ENCODE data around the gene DMBX1. TPM values are rescaled to one million over a fixed set of nuclear protein-coding genes. Genes with fewer than 3 reads are reported as not detected.

DMBX1 gene
- polyA plus RNA-seq, 10 donors: 0.11 TPM; not detected in 9

DNA sequence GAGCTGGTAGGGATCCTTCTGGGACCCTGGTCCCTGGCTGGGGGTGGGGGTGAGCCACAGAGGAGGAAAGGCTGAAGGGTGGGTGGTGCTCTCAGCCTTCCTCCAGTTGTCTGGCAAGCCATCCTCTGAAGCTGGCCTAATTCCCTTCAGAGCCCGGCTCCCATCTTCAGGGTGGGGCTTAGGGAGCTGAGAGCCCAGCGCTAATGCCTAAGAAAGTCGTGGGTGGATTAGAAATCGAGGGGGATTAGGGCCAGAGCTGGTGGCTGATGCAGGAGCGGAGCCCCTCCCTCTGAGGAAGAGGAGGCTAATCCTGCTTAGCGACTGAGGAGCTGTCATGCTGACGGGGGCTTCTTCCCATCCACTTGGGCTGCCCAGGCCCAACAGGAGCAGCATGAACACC, 30.8 kb upstream of the DMBX1 start:
- DNase-seq: no peak

DNA sequence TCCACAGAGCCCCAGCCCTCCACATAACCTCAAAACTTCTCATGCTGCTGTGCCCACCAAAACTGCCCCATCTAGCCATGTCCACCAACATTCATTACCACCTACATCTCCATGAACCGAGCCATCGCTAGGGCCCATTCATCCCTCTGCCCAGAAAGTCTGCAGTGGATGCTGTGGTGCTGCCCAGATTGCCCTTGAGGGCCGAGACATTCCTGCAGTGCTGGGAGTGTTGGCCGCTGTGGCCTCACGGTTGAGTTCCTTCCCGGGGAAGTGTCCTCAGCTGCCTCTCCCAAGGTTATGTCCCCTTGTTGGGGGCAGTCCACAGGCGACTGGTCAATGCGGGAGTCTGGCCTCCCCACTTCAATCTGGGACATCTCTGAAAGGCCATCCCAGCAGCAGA, 30.3 kb upstream of the DMBX1 start:
- no peak for DNase-seq

DNA sequence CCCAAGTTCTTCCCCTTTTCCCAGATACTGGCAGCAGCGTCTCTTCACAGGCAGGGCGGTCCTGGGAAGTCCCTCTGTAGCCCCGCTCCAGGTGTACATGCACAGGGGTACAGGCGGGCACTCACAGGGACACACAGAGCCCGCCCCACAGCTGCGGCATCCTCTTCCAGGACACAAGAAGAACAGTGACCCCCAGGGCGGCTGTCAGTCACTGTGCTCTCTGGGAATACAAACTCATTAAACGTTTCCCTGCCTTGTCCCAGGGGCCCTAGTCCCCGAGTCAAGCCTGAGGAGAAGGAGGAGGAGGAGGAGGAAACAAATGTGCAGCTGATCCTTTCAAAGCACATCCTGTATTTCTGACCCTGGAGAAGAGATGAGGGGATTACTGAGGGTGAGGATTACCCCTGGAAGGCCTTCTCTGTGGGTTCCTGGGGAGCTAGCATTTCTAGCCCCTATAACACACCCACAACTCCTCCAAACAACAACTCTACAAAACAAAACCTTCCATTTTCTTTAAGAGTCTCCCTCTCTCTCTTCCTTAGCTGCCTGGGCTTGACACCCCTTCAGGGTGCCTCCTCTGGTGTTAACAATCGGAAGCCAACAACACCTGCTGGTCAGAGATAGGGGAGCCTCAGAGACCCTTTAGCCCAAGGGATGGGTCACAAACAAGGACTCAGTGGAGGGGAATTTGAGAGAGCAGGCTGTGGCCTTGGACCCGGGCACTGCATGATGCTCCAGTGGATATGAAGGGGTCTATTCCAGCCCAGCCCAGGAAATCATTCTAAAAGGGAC, 28.4 kb upstream of the DMBX1 start:
- no peak for DNase-seq

DNA sequence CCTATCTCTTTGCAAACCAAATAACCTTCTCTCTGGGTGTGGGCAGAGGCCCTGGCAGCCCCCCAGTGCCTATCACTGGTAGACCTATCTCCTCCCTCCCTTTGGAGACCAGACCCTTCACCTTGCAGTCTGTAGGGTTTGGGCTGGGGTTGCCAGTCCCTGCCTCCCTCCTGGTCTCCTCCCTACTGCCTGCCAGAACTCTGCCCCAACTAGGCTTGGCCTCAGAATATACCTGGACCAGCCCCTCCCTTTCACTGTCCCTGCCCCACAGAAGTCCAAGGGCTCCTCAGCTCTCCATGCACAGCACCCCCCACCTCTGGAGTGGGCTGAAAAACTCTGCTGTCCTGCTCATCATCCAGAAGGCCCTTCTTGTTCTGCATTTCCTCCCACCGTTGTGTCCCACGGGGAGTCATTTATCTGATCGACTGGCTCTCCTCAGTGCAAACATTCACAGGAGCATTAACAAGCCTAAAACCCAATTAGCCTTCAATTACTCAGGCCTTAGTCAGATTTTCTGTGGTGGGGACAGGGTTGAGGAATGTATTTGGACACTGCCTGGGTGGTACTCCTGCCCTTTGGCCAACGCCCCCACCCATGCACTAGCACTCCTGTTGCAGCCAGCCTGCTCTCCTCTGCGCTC, 27.7 kb upstream of the DMBX1 start:
- DNase-seq: no peak

DNA sequence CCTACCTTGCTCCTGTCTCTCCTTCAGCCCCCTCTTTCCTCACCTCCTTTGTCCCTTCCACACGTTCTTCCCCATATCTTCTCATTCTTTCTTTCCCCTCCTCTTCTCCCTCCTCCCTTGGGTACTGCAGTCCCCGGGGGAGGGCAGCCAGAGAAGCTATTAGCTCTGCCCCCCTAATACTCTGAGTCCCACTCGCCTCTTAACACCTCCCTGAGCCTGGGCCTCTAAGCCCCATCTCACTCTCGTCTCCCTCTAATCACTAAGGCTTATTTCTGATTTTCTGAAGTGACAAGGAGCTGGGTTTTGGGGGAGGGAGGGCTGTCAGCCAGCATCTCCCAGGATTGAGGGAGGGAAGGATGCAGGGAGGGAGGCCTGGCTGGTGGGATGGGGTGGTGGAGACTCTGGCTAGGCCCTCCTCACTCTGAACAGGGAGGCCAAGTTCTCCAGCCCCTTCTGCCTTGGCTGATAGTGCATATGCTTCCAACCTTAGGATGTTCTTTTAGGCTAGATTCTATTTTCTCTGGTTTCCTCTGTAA, 25.6 kb upstream of the DMBX1 start:
- DNase-seq: no peak

DNA sequence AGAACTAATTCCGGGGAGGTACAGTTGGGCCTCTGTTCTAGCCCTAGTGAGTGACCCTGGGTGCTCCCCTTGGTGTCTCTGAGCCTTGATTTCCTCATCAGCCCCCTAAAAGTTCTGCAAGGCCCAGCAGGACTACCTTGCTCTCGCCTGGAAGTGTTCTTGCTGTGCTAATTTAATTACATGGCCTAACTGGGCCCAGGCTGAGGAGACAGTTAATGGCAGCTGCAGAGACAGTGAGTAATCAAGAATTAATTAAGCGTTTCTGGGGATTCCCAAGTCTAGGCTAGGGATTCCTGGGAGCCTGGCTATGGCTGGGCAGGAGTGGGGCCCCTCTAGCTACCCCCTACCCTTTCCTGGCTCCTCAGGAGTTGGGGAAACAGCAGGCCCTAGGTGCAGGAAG, 24.7 kb upstream of the DMBX1 start:
- no peak for DNase-seq

DNA sequence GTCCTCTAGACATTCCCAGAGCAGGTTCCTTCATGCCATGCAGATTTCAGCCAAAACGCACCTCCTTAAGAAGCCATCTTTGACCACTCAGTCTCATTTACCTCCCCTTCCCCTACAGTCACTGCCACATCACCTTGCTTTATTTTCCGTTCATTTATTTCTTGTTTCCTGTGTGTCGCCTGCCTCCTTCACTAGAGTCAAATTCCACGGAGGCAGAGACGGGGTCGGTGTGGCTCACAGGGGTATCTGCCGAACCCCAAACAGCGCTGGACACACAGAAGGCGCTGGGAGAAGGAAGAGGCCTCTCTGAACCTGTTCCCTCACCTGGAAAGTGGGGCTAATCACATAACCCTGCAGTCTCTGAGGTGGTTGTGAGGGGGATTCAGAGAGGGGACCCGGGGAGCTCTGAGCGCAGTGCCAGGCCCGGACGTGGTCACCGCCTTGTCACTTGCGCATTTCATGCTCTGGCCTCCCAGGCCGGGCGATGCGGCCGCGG, 23.6 kb upstream of the DMBX1 start:
- no peak for DNase-seq

DNA sequence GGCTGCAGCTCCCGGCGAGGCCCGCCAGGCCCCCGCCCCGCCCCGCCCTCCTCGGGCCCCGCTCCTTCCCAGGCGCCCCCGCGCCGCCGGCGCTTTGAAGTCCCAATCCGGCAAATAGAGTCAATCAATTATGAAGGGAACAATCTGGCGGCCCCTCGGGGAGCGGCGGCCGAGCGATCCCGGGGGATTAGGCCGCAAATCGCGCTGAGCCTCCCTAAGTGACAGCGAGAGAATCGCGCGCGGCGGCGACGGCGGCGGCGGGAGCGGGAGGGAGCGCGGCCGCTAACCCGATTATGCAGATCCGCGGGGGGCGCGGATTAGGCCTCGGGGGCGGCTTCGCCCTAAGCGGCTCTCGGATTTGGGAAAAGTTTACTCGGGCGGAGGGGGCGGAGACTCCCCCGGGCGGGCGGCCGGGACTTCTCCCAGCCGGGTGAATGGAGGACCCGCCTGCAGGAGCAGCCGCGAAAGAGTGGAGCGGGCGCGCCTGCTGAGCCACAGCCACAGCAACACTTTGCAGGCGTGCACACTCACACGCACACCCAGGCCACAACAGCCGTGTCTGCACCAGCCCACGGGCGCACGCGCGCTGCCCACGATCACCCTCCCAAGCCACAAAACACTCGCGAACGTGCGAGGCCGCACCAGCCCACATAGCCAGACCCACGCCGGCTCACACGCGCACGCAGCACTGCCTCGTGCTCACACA, 23.0 kb upstream of the DMBX1 start:
- peak in 1 of 3 donors; percentile 56 for DNase-seq

DNA sequence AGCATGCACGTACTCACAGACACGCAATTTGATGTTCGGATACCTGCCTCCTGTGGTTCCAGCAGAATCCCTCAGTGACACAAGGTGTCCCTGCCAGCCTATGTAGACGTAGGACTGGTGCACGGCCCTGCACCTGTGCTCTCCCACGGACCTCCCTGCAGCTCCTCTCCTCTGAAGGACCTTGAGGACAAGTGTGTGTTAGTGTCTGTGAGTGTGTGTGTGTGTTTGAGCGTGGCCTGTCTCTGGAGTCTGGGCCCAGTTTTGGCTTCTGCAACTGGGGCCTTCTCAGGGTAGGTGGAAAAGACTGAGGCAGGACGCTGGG, 22.5 kb upstream of the DMBX1 start:
- DNase-seq: no peak

DNA sequence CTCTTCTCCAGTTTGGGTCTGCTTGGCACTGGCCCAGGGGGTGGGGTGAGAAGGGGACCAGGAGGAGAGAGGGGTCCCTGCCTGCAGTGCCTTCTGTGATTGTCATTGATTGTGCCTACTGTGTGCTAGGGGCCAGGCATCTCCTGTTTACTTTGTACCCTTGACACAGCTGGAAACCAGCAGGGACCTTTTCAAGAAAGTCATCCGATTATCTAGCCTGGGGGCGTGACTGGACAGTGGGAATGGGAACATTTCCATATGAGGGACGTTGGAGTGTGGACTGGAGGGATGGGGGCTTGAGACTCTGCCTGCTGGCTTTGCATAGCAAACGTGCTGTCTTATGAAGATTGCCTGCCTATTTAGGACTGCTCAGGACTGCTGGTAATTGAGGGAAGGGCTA, 19.8 kb upstream of the DMBX1 start:
- no peak for DNase-seq

DNA sequence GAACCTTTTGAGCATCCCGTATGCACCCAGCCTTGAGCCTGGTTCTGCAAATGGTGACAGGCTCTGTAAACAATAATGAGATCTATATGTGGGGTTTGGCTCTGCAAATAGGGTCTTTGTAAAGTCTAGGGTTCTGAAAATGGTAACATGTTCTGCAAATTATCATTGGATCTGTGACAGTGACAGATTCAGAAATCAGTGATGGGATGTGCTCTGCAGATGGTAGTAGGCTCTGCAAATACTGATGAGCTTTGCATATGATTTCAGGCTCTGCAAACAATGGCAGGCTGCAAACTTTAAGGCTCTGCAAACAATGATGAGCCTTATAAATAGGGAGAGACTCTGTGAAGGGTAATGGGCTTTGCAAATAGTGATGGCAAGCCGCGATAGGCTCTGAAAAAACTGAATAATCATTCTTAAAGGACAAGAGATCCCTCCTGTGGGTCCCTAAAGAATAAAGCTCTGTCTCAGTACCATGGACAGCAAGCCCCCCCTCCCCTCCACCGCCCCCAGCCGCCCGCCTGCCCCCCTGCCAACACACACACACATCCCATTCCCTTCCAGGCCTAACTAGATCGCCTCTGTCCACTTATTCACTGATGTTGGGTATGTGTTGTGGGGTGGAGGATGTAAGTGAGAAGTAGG, 17.7 kb upstream of the DMBX1 start:
- no peak for DNase-seq

DNA sequence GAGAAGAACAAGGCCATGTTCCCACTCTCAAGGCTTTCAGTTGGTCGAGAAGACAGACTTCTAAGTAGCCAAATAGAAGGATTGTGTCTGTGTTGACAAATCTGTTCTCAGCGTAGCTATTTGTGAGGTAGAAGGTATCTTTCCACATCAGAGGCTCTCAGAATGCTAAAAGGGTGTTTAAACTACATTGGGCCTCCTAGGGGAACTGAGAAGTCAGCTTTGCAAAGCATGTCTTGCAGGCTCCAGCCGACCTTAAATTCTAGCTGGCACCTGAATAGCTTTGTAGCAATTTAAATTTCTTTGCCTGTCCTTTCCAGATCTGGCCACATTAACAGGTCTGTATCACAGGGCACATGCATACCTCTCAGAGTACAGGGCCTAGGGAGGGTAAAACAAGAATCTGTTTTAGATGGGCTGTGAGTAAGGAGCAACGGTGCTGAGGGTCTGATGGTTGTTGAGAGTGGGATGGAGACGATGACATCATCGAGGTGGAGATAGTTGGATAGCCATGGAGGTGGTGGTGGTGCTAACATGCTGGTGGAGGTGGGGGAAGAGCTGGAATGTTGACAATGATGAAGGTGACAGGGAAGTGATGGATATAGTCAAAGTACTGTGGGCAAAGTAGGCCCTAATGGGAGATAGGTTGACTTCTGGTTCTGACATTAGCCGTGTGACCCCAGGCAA, 17.0 kb upstream of the DMBX1 start:
- DNase-seq: no peak

DNA sequence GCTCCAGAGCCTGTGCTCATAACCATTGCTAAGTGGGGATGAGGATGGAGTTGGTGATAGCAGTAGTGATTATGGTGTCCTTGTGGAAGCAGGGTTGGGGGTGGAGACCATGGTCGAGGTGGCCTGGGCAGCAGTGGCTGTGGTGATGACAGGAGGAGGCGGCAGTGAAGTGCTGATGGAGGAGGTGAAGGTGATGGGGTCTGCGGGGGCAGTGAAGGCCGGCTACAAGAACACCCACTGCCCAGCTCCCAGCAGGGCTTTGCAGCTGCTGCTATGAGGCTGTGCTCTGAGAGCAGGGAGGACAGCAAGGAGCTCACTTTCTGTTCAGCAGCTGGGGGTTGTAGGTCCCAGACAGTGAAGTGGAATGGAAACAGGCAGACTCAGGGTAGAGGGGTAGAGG, 15.6 kb upstream of the DMBX1 start:
- DNase-seq: no peak

DNA sequence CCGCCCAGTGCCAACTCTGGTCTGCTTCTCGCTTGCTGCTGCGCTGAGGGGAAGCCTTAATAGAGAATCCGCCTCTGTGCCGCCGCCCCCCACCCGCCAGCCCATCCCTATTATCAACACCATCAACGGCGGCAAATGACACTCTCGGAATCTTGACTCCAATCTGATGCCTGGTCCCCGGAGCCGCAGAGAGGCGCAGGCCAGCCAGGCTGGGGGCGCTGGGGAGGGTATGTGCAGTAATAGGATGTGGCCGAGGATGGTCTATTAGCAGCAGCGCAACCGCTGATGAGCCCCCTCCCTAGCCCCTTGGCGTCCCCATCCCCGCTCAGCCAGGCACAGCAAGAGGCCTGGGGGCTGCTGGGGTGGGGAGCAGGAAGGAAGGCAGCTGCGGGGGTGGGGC, 15.1 kb upstream of the DMBX1 start:
- DNase-seq: no peak

DNA sequence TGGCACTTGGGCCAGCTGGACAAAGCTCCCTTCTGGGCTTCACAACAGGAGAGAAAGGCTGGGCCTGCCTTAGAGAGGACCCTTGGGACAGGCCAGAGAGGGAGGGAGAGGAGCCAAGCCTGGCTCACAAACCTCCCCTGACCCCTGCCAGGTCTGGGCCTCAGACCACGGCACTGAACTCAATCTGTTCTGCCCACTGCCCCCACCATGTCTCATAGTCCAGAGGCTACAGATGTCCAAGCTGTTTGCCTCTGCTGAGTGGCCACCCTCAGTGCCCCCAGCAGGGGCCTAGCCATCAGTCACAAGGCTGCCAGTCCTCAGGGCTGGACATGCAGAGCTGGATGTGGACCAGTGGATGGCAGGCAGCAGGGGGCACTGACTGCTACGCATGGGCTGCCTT, 13.0 kb upstream of the DMBX1 start:
- DNase-seq: no peak

DNA sequence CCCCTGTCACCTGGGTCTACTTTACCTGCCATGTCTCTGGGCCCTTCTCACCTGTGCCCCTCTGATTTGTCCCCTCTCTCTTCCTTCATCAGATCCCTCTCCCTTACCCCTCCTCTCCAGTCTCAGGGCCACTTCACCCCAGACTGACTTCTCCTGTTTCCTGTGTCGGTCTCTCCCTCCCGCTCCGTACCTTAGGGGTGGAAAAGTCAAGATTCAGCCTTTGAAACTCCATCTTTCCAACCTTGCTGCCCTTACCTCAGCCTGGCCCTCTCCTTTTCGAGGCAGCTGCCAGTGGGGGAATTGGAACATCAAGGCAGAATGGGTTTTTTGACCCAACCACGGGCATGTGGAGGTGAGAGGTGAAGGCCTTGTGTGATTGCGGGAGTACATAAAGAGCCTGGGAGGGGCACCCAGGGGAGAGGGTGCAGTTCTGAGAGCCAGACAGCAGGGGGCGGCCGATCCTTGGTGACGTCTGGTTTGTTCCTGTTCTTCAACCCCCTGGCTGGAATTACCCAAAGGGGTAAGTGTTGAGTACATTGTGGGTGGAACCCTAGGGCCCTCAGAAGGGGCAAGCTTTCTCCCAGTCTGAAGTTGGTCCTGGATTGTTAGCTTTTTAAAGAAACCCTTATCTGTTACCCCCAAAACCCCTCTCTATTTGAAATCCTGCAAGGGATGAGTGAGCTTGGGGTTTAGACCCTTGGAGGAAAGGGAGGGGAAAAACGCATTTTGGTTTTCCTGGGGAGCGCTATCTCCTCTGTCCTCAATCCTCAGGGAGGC, 12.3 kb upstream of the DMBX1 start:
- peak; percentile 35 to 67 (median 54) for DNase-seq

DNA sequence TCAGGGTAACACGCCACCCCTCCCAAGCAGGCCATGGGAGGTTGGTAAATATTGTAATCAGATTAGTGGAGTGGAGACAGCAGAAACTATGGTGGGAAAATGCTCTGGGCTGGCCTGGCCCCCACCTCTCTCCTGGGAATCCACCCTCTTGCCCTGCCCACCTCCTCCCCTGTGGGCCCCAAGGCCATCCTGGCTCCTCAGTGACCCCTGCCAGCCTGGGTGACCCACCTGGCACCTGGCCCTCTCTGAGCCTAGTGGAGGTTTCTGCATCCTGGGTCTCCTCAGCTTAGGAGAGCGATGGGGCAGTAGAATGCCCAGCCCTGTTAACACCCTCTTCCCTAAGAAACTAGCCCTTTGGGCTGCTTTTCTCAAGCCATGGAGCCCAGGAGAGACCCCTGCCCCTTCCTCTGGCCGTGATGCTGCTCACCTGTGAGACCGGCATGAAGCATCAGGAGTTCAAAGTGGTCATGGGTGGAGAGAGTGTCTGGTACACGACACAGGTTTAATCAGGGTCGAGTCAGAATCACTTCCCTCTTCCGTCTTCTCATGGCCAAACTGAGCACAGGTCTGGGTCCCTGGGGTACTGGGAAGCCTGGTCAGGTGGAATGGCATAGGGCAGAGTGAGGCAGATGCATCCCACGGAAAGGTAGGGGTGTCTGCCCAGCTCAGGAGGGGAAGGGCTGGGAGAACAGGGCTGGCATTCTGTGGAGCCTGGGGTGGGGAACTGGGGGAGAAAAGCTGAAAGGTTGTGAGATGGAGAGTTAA, 10.7 kb upstream of the DMBX1 start:
- DNase-seq: no peak

DNA sequence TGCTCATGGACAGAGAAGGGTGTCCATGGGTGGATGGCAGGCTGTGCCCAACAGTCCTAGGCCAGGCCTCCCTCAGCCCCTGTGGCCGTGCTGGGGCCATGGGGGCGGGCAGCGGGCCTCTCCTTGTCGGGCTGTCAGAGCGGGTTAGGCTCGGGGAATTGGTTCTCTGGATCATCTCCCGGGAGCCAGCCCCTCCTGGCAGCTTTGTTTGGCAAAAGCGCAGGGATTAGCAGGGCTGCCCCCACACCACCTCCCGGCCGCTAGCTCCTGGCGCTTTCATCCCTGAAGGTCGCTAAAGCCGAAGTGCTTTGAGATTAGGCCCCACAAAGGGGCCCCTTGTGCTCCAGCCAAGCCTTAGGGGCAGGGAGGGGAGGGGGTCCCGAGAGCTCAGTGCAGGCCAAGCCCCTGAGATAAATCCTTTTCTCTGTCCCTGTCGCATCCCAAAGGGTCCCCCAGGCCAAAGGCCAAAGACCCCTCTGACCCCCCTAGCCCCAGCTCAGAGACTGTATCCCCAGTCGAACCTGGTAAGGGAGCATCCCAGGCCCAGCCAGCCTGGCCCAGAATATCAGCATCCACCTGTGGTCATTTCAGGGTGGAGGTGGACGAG, 9.8 kb upstream of the DMBX1 start:
- no peak for DNase-seq

DNA sequence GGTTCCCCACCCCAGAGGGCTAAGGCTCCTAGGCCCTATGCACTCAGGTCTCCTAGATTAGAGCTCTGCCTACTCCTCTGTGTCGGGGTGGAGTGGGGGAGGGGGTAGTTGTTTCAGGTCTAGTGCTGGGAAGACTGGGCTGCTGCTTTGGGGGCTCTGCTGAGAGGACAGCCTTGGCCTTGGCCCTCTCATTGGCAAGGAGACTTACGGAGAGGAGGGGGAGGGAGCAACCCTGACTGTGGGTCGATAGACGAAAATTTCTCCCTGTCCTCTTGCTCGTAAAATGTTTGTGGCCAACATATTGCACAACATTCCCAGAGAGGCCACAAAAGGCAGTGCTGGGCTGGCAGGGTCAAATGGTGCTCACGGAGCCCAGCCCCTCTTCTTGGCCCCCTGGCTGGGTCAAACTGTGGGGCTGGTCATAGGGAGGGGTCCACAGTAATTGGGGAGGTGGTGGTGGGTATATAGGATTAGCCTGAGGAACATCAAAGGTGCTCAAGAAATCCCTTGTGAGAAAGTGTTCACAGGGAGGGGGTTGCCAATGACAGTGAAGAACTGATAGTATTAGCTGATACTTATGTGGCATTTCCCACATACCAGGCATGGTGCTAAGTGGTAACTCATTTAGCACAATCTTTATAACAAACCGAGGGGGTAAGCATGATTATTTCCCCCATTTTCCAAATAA, 8.5 kb upstream of the DMBX1 start:
- no peak for DNase-seq

Data from muscle of back (tissue), 11 donors.